Measurements from ENCODE around the gene ABCA1. TPM values are rescaled to one million over a fixed set of nuclear protein-coding genes. Genes with fewer than 3 reads are reported as not detected.

Gene ABCA1
- total RNA-seq, 2 experiments from 2014 or later: 8.0 to 14.0 TPM

DNA sequence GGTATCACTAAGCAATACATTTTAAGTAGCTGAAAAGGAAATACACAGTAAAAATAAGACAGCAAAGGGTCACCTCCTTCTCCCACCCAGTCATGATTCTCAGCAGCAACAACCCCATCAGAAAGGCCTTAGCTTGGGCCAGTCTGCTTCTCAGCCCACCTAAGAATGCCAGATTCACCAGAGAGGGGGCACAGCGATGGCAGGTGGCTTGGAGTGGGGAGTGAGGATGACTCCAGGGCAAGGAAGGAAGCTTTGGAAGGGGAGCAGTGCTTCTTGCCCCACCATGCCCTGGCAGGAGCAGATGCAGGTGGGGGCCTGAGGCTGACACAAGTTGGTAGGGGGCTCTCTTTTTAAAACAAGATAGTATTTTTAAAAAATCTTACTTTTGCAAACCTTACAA lies 51.4 kb downstream of the ABCA1 start:
- Histone ChIP-seq H4K20me1 (ENCODE audit: insufficient read depth, low read length) (no peaks in the 10 kb centered on the region), H3K4me2 (ENCODE audit: low read length) (no peak overlapping the region), H3K9me3 (ENCODE audit: low read length) (no peaks in the 10 kb centered on the region), H3K4me3 (ENCODE audit: low read depth, low read length, poor library complexity, severe bottlenecking) (no peak overlapping the region), H3K9me2 (ENCODE audit: insufficient read depth, low read length) (no peaks in the 10 kb centered on the region), H3K79me2 (ENCODE audit: insufficient read depth, low read depth, low read length) (no peaks in the 10 kb centered on the region), H3K36me3 (ENCODE audit: insufficient read depth, low read length) (peaks cover 72% of the 10 kb centered on the region), H3K27ac (ENCODE audit: low read depth, low read length, poor library complexity, severe bottlenecking) (no peak overlapping the region), H2AFZ (ENCODE audit: low read length) (no peak overlapping the region), H3K4me1 (ENCODE audit: insufficient read depth, low read length, poor library complexity, severe bottlenecking) (no peaks in the 10 kb centered on the region)
- ChIA-PET POLR2A (interaction anchor here (0.5 to 0.9 kb wide), 2 partner anchors 16 to 47 kb away, joined by 3 to 8 read pairs; no protein-coding TSS in a partner anchor), CTCF (ENCODE audit: unreplicated experiment) (no interaction called here)
- no peak for DNase-seq (ENCODE audit: low spot score)
- TF ChIP-seq, protein P1, sequence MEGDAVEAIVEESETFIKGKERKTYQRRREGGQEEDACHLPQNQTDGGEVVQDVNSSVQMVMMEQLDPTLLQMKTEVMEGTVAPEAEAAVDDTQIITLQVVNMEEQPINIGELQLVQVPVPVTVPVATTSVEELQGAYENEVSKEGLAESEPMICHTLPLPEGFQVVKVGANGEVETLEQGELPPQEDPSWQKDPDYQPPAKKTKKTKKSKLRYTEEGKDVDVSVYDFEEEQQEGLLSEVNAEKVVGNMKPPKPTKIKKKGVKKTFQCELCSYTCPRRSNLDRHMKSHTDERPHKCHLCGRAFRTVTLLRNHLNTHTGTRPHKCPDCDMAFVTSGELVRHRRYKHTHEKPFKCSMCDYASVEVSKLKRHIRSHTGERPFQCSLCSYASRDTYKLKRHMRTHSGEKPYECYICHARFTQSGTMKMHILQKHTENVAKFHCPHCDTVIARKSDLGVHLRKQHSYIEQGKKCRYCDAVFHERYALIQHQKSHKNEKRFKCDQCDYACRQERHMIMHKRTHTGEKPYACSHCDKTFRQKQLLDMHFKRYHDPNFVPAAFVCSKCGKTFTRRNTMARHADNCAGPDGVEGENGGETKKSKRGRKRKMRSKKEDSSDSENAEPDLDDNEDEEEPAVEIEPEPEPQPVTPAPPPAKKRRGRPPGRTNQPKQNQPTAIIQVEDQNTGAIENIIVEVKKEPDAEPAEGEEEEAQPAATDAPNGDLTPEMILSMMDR (conservative IDR thresholded peaks at IDR 0.05; ENCODE audit: low read length): no peak
- TF ChIP-seq EZH2phosphoT487 (IDR thresholded peaks at IDR 0.05; ENCODE audit: borderline replicate concordance, low read depth, low read length): no peak
- intact Hi-C loops (cut with micrococcal nuclease; ENCODE audit: unreplicated experiment): no loop called here
- BruUV-seq (replicated peaks): no TSS peak

DNA sequence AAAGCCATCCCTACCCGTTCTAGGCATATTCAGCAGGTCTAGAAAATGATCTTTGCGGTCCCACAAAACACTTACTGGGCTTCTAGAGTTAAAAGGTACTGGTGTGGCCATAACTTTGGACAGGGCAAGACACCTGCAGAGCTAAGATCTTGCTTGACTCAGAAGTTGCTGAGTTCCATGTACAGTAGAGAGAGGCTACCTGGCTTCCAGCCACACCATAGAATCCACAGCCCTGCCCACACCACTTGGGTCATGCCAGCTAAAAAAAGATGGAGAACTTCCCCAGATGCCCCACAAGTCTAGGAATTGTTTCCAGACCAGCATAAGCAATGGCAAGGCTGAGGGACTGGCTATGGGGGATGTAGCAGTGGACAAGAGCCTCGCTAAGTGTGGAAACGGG lies 52.1 kb downstream of the ABCA1 start:
- no peak for TF ChIP-seq EZH2phosphoT487 (IDR thresholded peaks at IDR 0.05; ENCODE audit: borderline replicate concordance, low read depth, low read length)
- TF ChIP-seq, protein P1 (conservative IDR thresholded peaks at IDR 0.05; ENCODE audit: low read length): no peak
- peaks cover 68% of the 10 kb centered on the region for H3K36me3 ChIP-seq (ENCODE audit: insufficient read depth, low read length)
- no peaks in the 10 kb centered on the region for H3K9me3 ChIP-seq (ENCODE audit: low read length)
- no peaks in the 10 kb centered on the region for H3K4me1 ChIP-seq (ENCODE audit: insufficient read depth, low read length, poor library complexity, severe bottlenecking)
- ChIA-PET POLR2A (no interaction called here), CTCF (ENCODE audit: unreplicated experiment) (no interaction called here)
- DNase-seq (ENCODE audit: low spot score): no peak
- no peaks in the 10 kb centered on the region for H3K9me2 ChIP-seq (ENCODE audit: insufficient read depth, low read length)
- no peak overlapping the region for H3K4me2 ChIP-seq (ENCODE audit: low read length)
- no TSS peak for BruUV-seq (replicated peaks)
- intact Hi-C loops (cut with micrococcal nuclease; ENCODE audit: unreplicated experiment): no loop called here
- no peaks in the 10 kb centered on the region for H4K20me1 ChIP-seq (ENCODE audit: insufficient read depth, low read length)
- no peak overlapping the region for H3K4me3 ChIP-seq (ENCODE audit: low read depth, low read length, poor library complexity, severe bottlenecking)
- H3K27ac ChIP-seq (ENCODE audit: low read depth, low read length, poor library complexity, severe bottlenecking): no peak overlapping the region
- no peaks in the 10 kb centered on the region for H3K79me2 ChIP-seq (ENCODE audit: insufficient read depth, low read depth, low read length)
- no peak overlapping the region for H2AFZ ChIP-seq (ENCODE audit: low read length)

DNA sequence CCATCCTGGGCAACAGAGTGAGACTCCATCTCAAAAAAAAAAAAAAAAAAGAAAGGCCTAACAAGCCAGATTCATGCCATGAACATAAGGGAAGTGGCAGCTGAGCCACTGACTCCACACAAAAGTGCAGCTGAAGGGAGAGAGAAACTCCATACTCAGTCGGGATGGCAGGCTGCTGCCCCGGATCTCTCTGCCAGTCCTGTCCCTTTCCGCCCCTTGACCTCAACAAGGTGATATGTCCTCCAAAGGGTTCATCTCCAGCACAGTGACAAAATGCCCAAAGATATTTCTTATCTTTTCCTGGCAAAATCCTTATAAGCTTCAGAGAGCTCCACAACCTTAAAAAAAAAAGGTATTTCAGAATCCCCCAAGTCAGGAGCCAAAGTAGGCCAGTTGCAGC lies 52.6 kb downstream of the ABCA1 start:
- CTCF ChIA-PET (ENCODE audit: unreplicated experiment): no interaction called here
- TF ChIP-seq EZH2phosphoT487 (IDR thresholded peaks at IDR 0.05; ENCODE audit: borderline replicate concordance, low read depth, low read length): no peak
- TF ChIP-seq, protein P1 (conservative IDR thresholded peaks at IDR 0.05; ENCODE audit: low read length): no peak
- intact Hi-C loops (cut with micrococcal nuclease; ENCODE audit: unreplicated experiment): no loop called here

More for the DNA sequence above, 52.6 kb downstream of the ABCA1 start:
- no peaks in the 10 kb centered on the region for H3K9me3 ChIP-seq (ENCODE audit: low read length)
- no TSS peak for BruUV-seq (replicated peaks)
- H3K36me3 ChIP-seq (ENCODE audit: insufficient read depth, low read length): peaks cover 69% of the 10 kb centered on the region
- H3K4me1 ChIP-seq (ENCODE audit: insufficient read depth, low read length, poor library complexity, severe bottlenecking): peaks cover under 1% of the 10 kb centered on the region
- DNase-seq (ENCODE audit: low spot score): no peak
- H2AFZ ChIP-seq (ENCODE audit: low read length): no peak overlapping the region
- POLR2A ChIA-PET: interaction anchor here (0.7 kb wide), 1 partner anchor 526 kb away, joined by 4 read pairs; no protein-coding TSS in a partner anchor
- no peak overlapping the region for H3K4me3 ChIP-seq (ENCODE audit: low read depth, low read length, poor library complexity, severe bottlenecking)
- H4K20me1 ChIP-seq (ENCODE audit: insufficient read depth, low read length): no peaks in the 10 kb centered on the region
- H3K79me2 ChIP-seq (ENCODE audit: insufficient read depth, low read depth, low read length): no peaks in the 10 kb centered on the region
- H3K27ac ChIP-seq (ENCODE audit: low read depth, low read length, poor library complexity, severe bottlenecking): no peak overlapping the region
- H3K9me2 ChIP-seq (ENCODE audit: insufficient read depth, low read length): no peaks in the 10 kb centered on the region
- no peak overlapping the region for H3K4me2 ChIP-seq (ENCODE audit: low read length)
